ENCODE data around the gene CD99L2.
A peak's percentile ranks its signal among the peaks of the same experiment; 100 is the strongest.

The CD99L2 gene

GRCh38 chrX:150898343-150899190 lies at the start of gene CD99L2:
Gene CD99L2 (minus strand): TSS chrX:150898668. CDS start chrX:150898588, 80 bp downstream.
- Histone ChIP-seq H3K4me3 (ENCODE audit: low read depth, low read length) (peak within 1 kb of the TSS; percentile 76), H3K27me3 (ENCODE audit: control insufficient read depth, insufficient read depth, low read length) (peaks cover 9% of the 10 kb centered on the region), H3K9ac (ENCODE audit: low read length) (peak within 1 kb of the TSS; percentile 94), H3K9me3 (ENCODE audit: control insufficient read depth, insufficient read depth, low read depth, low read length) (no peaks in the 10 kb centered on the region), H3K27ac (ENCODE audit: low read depth, low read length) (peak within 1 kb of the TSS; percentile 91; the same call in 1 of the 2 replicates), H3K4me1 (ENCODE audit: control insufficient read depth, insufficient read depth, low read length) (peaks cover 35% of the 10 kb centered on the region), H3K36me3 (ENCODE audit: control insufficient read depth, insufficient read depth, low read length) (no peaks in the 10 kb centered on the region; the same call in 1 of the 2 replicates)

DNA sequence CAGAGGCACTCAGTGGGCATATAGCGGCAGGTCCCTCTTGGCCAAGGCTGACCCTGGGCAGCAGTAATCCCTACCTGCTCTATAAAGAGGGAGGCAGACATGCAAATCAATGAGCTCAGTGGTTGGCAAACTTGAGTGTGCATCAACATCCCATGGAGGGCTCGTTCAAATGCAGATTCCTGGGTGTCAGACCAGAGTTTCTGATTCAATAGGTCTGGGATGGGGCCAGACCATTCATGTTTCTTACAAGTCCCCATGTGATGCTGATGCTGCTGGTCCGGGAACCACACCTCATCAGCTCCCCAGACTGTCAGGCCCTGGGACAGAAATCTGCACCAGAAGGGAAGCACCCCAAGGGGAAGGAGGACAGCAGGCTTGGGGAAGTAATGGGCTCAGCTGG lies 45.8 kb upstream of the CD99L2 start:
- no peaks in the 10 kb centered on the region for H3K27me3 ChIP-seq (ENCODE audit: control insufficient read depth, insufficient read depth, low read length)
- H3K27ac ChIP-seq (ENCODE audit: low read depth, low read length), result no peak overlapping the region
- H3K9me3 ChIP-seq (ENCODE audit: control insufficient read depth, insufficient read depth, low read depth, low read length), result no peaks in the 10 kb centered on the region
- H3K9ac ChIP-seq (ENCODE audit: low read length), result no peak overlapping the region
- no peaks in the 10 kb centered on the region for H3K36me3 ChIP-seq (ENCODE audit: control insufficient read depth, insufficient read depth, low read length)
- H3K4me1 ChIP-seq (ENCODE audit: control insufficient read depth, insufficient read depth, low read length), result peaks cover 25% of the 10 kb centered on the region
- H3K4me3 ChIP-seq (ENCODE audit: low read depth, low read length), result no peak overlapping the region

DNA sequence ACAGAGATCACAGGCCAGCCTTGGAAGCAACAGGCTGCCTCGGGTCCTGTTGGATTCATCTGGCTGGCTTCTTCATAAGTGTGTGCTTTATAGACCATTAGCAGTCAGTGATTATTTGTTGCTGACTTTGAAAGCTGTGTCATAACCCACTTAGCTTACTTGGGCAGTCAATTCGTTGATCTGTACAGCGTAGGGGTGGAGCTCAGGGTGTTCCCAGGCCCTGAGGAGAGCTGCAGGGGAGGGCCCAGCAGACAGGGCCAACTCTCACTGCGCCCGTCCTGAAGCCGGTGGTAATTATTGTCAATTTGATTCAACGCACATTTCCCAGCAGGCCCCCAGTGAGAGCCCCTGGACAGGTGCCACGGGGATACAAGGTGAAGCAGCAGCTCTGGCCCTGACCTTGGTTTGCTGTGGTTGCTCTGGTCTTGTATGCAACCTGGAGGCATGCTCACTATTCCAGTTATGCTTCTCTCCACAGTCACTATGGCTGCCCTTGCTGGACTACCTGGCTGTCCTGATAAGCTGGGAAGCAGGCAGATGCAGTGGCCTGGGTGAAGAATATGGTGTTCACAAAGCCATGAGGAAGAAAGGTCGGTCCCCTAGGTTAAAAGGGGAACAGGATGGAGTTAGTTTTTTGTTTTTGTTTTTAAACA lies 44.6 kb upstream of the CD99L2 start:
- Histone ChIP-seq H3K36me3 (ENCODE audit: control insufficient read depth, insufficient read depth, low read length) (no peaks in the 10 kb centered on the region), H3K27me3 (ENCODE audit: control insufficient read depth, insufficient read depth, low read length) (no peaks in the 10 kb centered on the region), H3K9ac (ENCODE audit: low read length) (no peak overlapping the region), H3K4me3 (ENCODE audit: low read depth, low read length) (no peak overlapping the region), H3K9me3 (ENCODE audit: control insufficient read depth, insufficient read depth, low read depth, low read length) (no peaks in the 10 kb centered on the region), H3K4me1 (ENCODE audit: control insufficient read depth, insufficient read depth, low read length) (peaks cover 25% of the 10 kb centered on the region), H3K27ac (ENCODE audit: low read depth, low read length) (no peak overlapping the region)

DNA sequence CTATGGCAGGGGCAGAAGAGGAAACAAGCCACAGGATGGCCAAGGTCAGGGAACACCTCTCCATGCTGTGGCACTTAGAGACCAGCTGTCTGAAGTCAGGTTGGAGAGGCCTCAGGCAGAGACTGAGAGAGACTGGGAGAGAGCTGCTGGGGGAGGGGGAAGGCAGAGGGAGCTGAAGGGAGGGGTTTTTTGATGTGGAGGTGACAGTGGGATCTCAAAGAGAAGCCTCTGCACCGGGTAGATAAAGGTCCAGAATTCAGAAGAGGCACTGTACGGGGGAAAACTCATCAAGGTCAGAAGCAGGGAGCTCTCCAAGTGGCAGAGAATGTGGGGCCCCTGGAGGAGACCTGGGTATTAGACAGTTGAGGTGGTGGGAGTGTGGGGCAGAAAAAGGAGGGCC lies 43.1 kb upstream of the CD99L2 start:
- no peak overlapping the region for H3K27ac ChIP-seq (ENCODE audit: low read depth, low read length)

GRCh38 chrX:150940844-150941495 lies 42.5 kb upstream of the CD99L2 start:
- Histone ChIP-seq H3K27ac (ENCODE audit: low read depth, low read length) (no peak overlapping the region), H3K9me3 (ENCODE audit: control insufficient read depth, insufficient read depth, low read depth, low read length) (peaks cover 14% of the 10 kb centered on the region), H3K9ac (ENCODE audit: low read length) (no peak overlapping the region), H3K27me3 (ENCODE audit: control insufficient read depth, insufficient read depth, low read length) (no peaks in the 10 kb centered on the region), H3K36me3 (ENCODE audit: control insufficient read depth, insufficient read depth, low read length) (no peaks in the 10 kb centered on the region), H3K4me3 (ENCODE audit: low read depth, low read length) (no peak overlapping the region), H3K4me1 (ENCODE audit: control insufficient read depth, insufficient read depth, low read length) (peaks cover 25% of the 10 kb centered on the region)

More for the DNA sequence above, 43.1 kb upstream of the CD99L2 start:
- Histone ChIP-seq H3K36me3 (ENCODE audit: control insufficient read depth, insufficient read depth, low read length) (no peaks in the 10 kb centered on the region), H3K4me3 (ENCODE audit: low read depth, low read length) (no peak overlapping the region), H3K9ac (ENCODE audit: low read length) (no peak overlapping the region), H3K27me3 (ENCODE audit: control insufficient read depth, insufficient read depth, low read length) (no peaks in the 10 kb centered on the region), H3K4me1 (ENCODE audit: control insufficient read depth, insufficient read depth, low read length) (peaks cover 25% of the 10 kb centered on the region), H3K9me3 (ENCODE audit: control insufficient read depth, insufficient read depth, low read depth, low read length) (peaks cover 14% of the 10 kb centered on the region)

GRCh38 chrX:150936556-150936955 lies 38.1 kb upstream of the CD99L2 start:
- Histone ChIP-seq H3K27me3 (ENCODE audit: control insufficient read depth, insufficient read depth, low read length) (no peaks in the 10 kb centered on the region), H3K4me1 (ENCODE audit: control insufficient read depth, insufficient read depth, low read length) (peaks cover 33% of the 10 kb centered on the region), H3K27ac (ENCODE audit: low read depth, low read length) (no peak overlapping the region), H3K36me3 (ENCODE audit: control insufficient read depth, insufficient read depth, low read length) (no peaks in the 10 kb centered on the region), H3K9ac (ENCODE audit: low read length) (no peak overlapping the region), H3K4me3 (ENCODE audit: low read depth, low read length) (no peak overlapping the region), H3K9me3 (ENCODE audit: control insufficient read depth, insufficient read depth, low read depth, low read length) (peaks cover 14% of the 10 kb centered on the region)

GRCh38 chrX:150935467-150935866 lies 37.0 kb upstream of the CD99L2 start:
- peak overlapping the region; percentile 85 for H3K9ac ChIP-seq (ENCODE audit: low read length)
- H3K4me1 ChIP-seq (ENCODE audit: control insufficient read depth, insufficient read depth, low read length), result peaks cover 24% of the 10 kb centered on the region
- no peak overlapping the region for H3K4me3 ChIP-seq (ENCODE audit: low read depth, low read length)
- peaks cover 14% of the 10 kb centered on the region for H3K9me3 ChIP-seq (ENCODE audit: control insufficient read depth, insufficient read depth, low read depth, low read length)
- H3K27ac ChIP-seq (ENCODE audit: low read depth, low read length), result no peak overlapping the region; the same call in 1 of the 2 replicates
- no peaks in the 10 kb centered on the region for H3K36me3 ChIP-seq (ENCODE audit: control insufficient read depth, insufficient read depth, low read length)
- H3K27me3 ChIP-seq (ENCODE audit: control insufficient read depth, insufficient read depth, low read length), result no peaks in the 10 kb centered on the region

DNA sequence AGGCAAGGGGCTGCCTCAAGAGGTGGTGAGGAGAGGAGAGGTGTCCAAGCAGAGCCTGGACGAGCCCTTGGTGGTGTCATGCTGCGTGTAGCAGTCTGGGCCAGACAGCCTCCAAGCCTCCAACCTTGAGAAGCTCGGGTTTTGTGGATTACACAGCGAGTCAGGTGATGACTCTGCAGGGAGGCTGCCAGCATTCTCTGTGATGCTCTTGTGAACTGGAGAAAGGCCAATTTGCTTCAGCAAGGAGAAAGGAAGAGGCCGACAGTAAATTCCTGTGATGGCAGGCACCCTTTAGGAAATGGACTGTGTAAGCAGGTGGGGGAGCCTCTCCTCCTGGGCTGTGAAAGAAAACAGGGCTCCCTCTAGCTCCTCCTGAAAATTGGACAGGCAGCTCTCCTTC lies 36.0 kb upstream of the CD99L2 start:
- H3K9me3 ChIP-seq (ENCODE audit: control insufficient read depth, insufficient read depth, low read depth, low read length), result peaks cover 14% of the 10 kb centered on the region
- peak overlapping the region; percentile 85 for H3K9ac ChIP-seq (ENCODE audit: low read length)
- peak overlapping the region; percentile 90; the same call in 1 of the 2 replicates for H3K27ac ChIP-seq (ENCODE audit: low read depth, low read length)
- peak overlapping the region; percentile 19; the same call in 1 of the 2 replicates for H3K4me3 ChIP-seq (ENCODE audit: low read depth, low read length)
- H3K36me3 ChIP-seq (ENCODE audit: control insufficient read depth, insufficient read depth, low read length), result no peaks in the 10 kb centered on the region
- H3K27me3 ChIP-seq (ENCODE audit: control insufficient read depth, insufficient read depth, low read length), result no peaks in the 10 kb centered on the region
- peaks cover 24% of the 10 kb centered on the region for H3K4me1 ChIP-seq (ENCODE audit: control insufficient read depth, insufficient read depth, low read length)

GRCh38 chrX:150933945-150934350 lies 35.5 kb upstream of the CD99L2 start:
- Histone ChIP-seq H3K9ac (ENCODE audit: low read length) (peak overlapping the region; percentile 85), H3K36me3 (ENCODE audit: control insufficient read depth, insufficient read depth, low read length) (no peaks in the 10 kb centered on the region), H3K4me3 (ENCODE audit: low read depth, low read length) (peak overlapping the region; percentile 12; the same call in 1 of the 2 replicates), H3K4me1 (ENCODE audit: control insufficient read depth, insufficient read depth, low read length) (peaks cover 24% of the 10 kb centered on the region), H3K27ac (ENCODE audit: low read depth, low read length) (peak overlapping the region; percentile 90; the same call in 1 of the 2 replicates), H3K27me3 (ENCODE audit: control insufficient read depth, insufficient read depth, low read length) (no peaks in the 10 kb centered on the region), H3K9me3 (ENCODE audit: control insufficient read depth, insufficient read depth, low read depth, low read length) (peaks cover 14% of the 10 kb centered on the region)

DNA sequence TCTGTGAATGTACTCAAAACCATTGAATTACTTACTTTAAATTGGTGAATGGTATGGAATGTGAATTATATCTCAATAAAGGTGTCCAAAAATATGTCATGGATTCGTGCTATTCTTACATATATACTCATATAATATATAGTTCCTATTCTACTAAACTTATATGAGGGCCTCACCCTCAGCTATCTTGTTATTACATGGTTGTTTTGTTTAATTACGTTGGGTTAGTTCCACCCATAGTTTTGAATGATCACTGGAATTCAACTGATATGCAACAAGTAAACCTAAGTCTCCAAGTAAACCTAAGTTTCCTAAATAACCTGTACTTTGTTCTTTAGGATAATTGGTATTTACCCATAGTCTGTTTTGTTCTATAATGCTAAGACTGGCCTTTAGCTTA lies 30.6 kb upstream of the CD99L2 start:
- no peak overlapping the region for H3K27ac ChIP-seq (ENCODE audit: low read depth, low read length)
- H3K9me3 ChIP-seq (ENCODE audit: control insufficient read depth, insufficient read depth, low read depth, low read length), result peaks cover 6% of the 10 kb centered on the region
- no peak overlapping the region for H3K9ac ChIP-seq (ENCODE audit: low read length)
- H3K4me3 ChIP-seq (ENCODE audit: low read depth, low read length), result no peak overlapping the region
- peaks cover 22% of the 10 kb centered on the region for H3K4me1 ChIP-seq (ENCODE audit: control insufficient read depth, insufficient read depth, low read length)
- no peaks in the 10 kb centered on the region for H3K36me3 ChIP-seq (ENCODE audit: control insufficient read depth, insufficient read depth, low read length)
- H3K27me3 ChIP-seq (ENCODE audit: control insufficient read depth, insufficient read depth, low read length), result no peaks in the 10 kb centered on the region

Measured in HUES6 (cell line).